Neural progenitor cell (in vitro differentiated cells): ENCODE measurements around the gene CRB2. TPM values are rescaled to one million over a fixed set of nuclear protein-coding genes. Genes with fewer than 3 reads are reported as not detected.
A peak's percentile ranks its signal among the peaks of the same experiment; 100 is the strongest.

Experiments used
- DNase-seq: peaks from one replicate; pipeline ENCODE4 v3.0.0-alpha.2; 2016; ENCODE audit warnings: low spot score
- H2AFZ ChIP-seq: fragments of 200-600 bp; sonication (generic); replicated peaks from 2 replicates; pipeline ENCODE4 v1.6.1; 2016; ENCODE audit warnings: antibody characterized with exemption
- H3F3A ChIP-seq: fragments of 200-600 bp; sonication (generic); 2 replicates; pipeline ENCODE4 v1.6.1; 2016; ENCODE audit warnings: antibody characterized with exemption, low read depth
- H3K27ac ChIP-seq: fragments of 200-600 bp; sonication (generic); 2 replicates; pipeline ENCODE4 v1.5.1; 2016; ENCODE audit warnings: mild to moderate bottlenecking
- H3K27me3 ChIP-seq: fragments of 200-600 bp; sonication (generic); 2 replicates; pipeline ENCODE4 v1.6.1; 2016; ENCODE audit warnings: mild to moderate bottlenecking, moderate library complexity
- H3K36me3 ChIP-seq: fragments of 200-600 bp; sonication (generic); 2 replicates; pipeline ENCODE4 v1.5.1; 2016
- H3K4me1 ChIP-seq: fragments of 200-600 bp; sonication (generic); 2 replicates; pipeline ENCODE4 v1.6.1; 2016; ENCODE audit warnings: mixed run types
- H3K4me2 ChIP-seq: fragments of 200-600 bp; sonication (generic); 2 replicates; pipeline ENCODE4 v1.6.1; 2016
- H3K4me3 ChIP-seq: fragments of 200-600 bp; sonication (generic); 2 replicates; pipeline ENCODE4 v1.5.1; 2016
- H3K79me2 ChIP-seq: fragments of 200-600 bp; sonication (generic); 2 replicates; pipeline ENCODE4 v1.6.1; 2016; ENCODE audit warnings: low read depth
- H3K9ac ChIP-seq: fragments of 200-600 bp; sonication (generic); 2 replicates; pipeline ENCODE4 v1.6.1; 2016
- H3K9me3 ChIP-seq: fragments of 200-600 bp; sonication (generic); 2 replicates; pipeline ENCODE4 v1.5.1; 2016; ENCODE audit warnings: low read depth
- H4K20me1 ChIP-seq: fragments of 200-600 bp; sonication (generic); 2 replicates; pipeline ENCODE4 v1.6.1; 2016; ENCODE audit warnings: low read depth
- H3K27ac Mint-ChIP-seq: 3 replicates; pipeline ENCODE4 v1.8.0; 2021; ENCODE audit warnings: mixed read lengths
- H3K27me3 Mint-ChIP-seq: 2 replicates; pipeline ENCODE4 v1.8.0; 2022; ENCODE audit warnings: low read depth, mild to moderate bottlenecking, inconsistent platforms, moderate library complexity, mixed read lengths; ENCODE audit not compliant: insufficient read depth
- H3K36me3 Mint-ChIP-seq: 3 replicates; pipeline ENCODE4 v1.8.0; 2021; ENCODE audit warnings: mixed read lengths
- H3K4me1 Mint-ChIP-seq: 3 replicates; pipeline ENCODE4 v1.8.0; 2021; ENCODE audit warnings: mixed read lengths
- H3K4me3 Mint-ChIP-seq: 3 replicates; pipeline ENCODE4 v1.8.0; 2021; ENCODE audit warnings: mild to moderate bottlenecking, moderate library complexity, mixed read lengths
- H3K9me3 Mint-ChIP-seq: 3 replicates; pipeline ENCODE4 v1.8.0; 2020; ENCODE audit warnings: mixed read lengths
- EZH2 ChIP-seq: fragments of 200-600 bp; sonication (generic); IDR thresholded peaks from 2 replicates; pipeline ENCODE4 v1.6.1; 2017; ENCODE audit warnings: antibody characterized with exemption, mild to moderate bottlenecking, moderate library complexity
- EZH2phosphoT487 ChIP-seq: fragments of 200-600 bp; sonication (generic); IDR thresholded peaks from 2 replicates; pipeline ENCODE4 v1.6.1; 2017; ENCODE audit warnings: antibody characterized with exemption
- total RNA-seq: library from RNA; depleted of rRNA; stranded (reverse); fragments of >200 nt; gene quantifications from 2 replicates; pipeline ENCODE4 v1.2.3, GENCODE V29; 2015; ENCODE audit warnings: low replicate concordance
- TF ChIP-seq, protein P1 (sequence below): fragments of 200-600 bp; sonication (generic); IDR thresholded peaks from 2 replicates; pipeline ENCODE4 v1.5.1; 2017; ENCODE audit warnings: antibody characterized with exemption, mild to moderate bottlenecking

Gene CRB2
- total RNA-seq, 1 donor from 2014 or later, result 18.5 TPM

DNA sequence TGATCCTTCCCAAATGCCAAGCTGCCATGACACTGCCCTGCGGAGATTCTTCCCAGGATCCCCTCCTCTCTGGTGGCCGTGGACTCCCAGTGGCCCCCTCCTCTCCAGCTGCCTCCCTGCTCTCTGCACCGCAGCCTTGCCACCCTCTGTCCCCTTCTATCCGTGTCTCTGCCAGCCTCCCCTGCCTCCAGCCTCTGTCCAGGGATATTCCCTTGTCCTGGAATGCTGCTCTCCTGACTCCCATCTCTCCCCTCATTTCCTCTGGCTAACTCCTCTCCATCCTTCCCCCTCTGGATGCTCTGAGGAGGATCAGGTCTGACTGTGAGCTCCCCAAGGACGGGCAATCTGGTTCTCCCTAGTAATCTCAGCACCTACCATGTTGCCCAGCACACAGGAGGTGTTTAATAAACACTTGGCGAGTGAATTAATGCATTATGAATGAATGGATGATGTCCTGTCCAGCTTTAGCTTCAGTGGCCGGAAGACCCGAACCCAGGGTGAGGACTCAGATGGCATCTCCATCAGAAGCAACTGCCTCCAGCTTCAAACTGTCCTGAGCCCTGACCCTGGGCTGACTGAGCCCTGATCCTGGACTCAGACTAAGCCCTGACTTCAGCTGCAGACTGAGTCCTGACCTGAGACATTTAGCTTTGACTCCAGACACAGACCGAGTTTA is 7.5 kb upstream of the CRB2 start:
- Histone ChIP-seq H3F3A (peaks cover 29% of the 10 kb centered on the region), H3K4me2 (no peak overlapping the region)
- H3K4me3 Mint-ChIP-seq, result no peak overlapping the region

DNA sequence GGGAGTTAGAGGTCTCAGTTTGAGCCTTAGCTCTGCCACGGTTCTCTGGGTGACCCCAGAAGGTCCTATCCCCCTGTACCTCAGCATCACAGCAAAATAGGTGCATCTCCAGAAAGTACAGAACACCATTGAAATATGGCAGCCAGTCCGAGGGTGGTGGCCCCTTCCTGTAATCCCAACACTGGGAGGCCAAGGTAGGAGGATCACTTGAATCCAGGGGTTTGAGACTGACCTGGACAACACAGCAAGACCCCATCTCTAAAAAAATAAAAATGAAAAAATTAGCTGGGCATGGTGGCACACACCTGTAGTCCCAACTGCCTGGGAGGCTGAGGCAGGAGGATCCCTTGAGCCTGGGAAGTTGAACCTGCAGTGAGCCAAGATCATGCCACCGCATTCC is 7.0 kb upstream of the CRB2 start:
- Mint-ChIP-seq H3K27ac (no peak overlapping the region), H3K4me1 (peaks cover 8% of the 10 kb centered on the region), H3K27me3 (peaks cover 15% of the 10 kb centered on the region), H3K4me3 (no peak overlapping the region), H3K9me3 (no peaks in the 10 kb centered on the region), H3K36me3 (no peaks in the 10 kb centered on the region)
- Histone ChIP-seq H3K27ac (no peak overlapping the region), H3K4me2 (no peak overlapping the region), H3K9ac (no peak overlapping the region), H4K20me1 (no peaks in the 10 kb centered on the region), H3K79me2 (no peaks in the 10 kb centered on the region), H3K4me1 (no peaks in the 10 kb centered on the region), H3F3A (peaks cover 29% of the 10 kb centered on the region), H3K36me3 (no peaks in the 10 kb centered on the region), H3K4me3 (no peak overlapping the region), H2AFZ (no peak overlapping the region), H3K27me3 (no peaks in the 10 kb centered on the region), H3K9me3 (no peaks in the 10 kb centered on the region)
- DNase-seq, result no peak
- TF ChIP-seq EZH2, result no peak
- no peak for TF ChIP-seq EZH2phosphoT487
- TF ChIP-seq, protein P1, sequence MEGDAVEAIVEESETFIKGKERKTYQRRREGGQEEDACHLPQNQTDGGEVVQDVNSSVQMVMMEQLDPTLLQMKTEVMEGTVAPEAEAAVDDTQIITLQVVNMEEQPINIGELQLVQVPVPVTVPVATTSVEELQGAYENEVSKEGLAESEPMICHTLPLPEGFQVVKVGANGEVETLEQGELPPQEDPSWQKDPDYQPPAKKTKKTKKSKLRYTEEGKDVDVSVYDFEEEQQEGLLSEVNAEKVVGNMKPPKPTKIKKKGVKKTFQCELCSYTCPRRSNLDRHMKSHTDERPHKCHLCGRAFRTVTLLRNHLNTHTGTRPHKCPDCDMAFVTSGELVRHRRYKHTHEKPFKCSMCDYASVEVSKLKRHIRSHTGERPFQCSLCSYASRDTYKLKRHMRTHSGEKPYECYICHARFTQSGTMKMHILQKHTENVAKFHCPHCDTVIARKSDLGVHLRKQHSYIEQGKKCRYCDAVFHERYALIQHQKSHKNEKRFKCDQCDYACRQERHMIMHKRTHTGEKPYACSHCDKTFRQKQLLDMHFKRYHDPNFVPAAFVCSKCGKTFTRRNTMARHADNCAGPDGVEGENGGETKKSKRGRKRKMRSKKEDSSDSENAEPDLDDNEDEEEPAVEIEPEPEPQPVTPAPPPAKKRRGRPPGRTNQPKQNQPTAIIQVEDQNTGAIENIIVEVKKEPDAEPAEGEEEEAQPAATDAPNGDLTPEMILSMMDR, result no peak

More for the DNA sequence above, 7.5 kb upstream of the CRB2 start:
- Histone ChIP-seq H3K27ac (no peak overlapping the region), H3K36me3 (no peaks in the 10 kb centered on the region), H3K9ac (no peak overlapping the region), H4K20me1 (no peaks in the 10 kb centered on the region), H3K4me3 (no peak overlapping the region), H3K27me3 (no peaks in the 10 kb centered on the region), H3K79me2 (no peaks in the 10 kb centered on the region), H3K4me1 (no peaks in the 10 kb centered on the region), H3K9me3 (no peaks in the 10 kb centered on the region), H2AFZ (no peak overlapping the region)
- Mint-ChIP-seq H3K27me3 (peaks cover 11% of the 10 kb centered on the region), H3K4me1 (peaks cover 6% of the 10 kb centered on the region), H3K27ac (no peak overlapping the region), H3K36me3 (no peaks in the 10 kb centered on the region), H3K9me3 (no peaks in the 10 kb centered on the region)
- DNase-seq, result no peak
- TF ChIP-seq EZH2 (no peak), EZH2phosphoT487 (no peak)
- TF ChIP-seq, protein P1, result no peak

DNA sequence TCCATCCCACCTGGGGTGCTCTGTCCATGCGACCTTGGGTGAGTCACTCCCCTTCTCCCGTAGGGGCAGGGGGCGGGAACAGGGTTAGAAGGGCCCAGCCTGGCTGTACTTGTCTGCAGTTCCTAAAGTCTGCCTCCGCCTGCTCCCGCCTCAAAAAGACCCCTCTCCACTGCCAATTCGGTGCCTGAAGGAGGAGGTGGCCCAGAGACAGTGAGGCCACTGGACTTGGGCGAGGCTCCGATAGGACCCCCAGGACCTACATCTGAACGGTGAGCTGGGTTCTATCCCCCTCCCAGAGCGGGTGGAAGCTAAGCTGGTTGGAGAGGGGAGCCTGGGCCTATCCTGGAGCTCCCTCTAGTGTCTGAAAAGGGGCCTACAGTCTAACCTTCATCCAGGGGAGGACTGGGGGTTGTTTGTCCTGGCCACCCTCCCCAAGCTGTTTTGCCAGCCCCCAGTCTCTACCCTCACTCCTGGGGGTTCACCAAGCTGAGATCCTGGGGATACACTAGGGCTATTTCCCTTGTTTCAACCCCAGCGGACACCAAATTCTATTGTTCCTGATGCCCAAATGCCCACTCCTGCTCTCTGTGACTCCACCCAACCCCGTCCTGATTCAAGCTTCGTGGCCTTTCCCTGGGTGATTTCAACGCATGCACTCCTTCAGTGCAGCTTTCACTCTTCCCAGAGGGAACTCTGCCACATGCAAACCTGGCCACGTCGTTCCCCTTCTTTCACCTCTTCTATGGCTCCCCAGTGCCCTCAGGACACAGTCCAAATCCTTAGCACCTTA is 6.1 kb upstream of the CRB2 start:
- Histone ChIP-seq H3K9me3 (no peaks in the 10 kb centered on the region), H3F3A (peaks cover 36% of the 10 kb centered on the region), H3K27me3 (no peaks in the 10 kb centered on the region), H3K4me2 (peak overlapping the region; percentile 44), H3K79me2 (no peaks in the 10 kb centered on the region), H4K20me1 (peaks cover 5% of the 10 kb centered on the region), H3K9ac (no peak overlapping the region), H3K27ac (no peak overlapping the region), H2AFZ (peak overlapping the region; percentile 76), H3K4me1 (no peaks in the 10 kb centered on the region), H3K4me3 (no peak overlapping the region), H3K36me3 (no peaks in the 10 kb centered on the region)
- Mint-ChIP-seq H3K36me3 (no peaks in the 10 kb centered on the region), H3K27ac (peak overlapping the region; percentile 58), H3K4me3 (no peak overlapping the region), H3K4me1 (peaks cover 14% of the 10 kb centered on the region), H3K27me3 (peaks cover 17% of the 10 kb centered on the region), H3K9me3 (no peaks in the 10 kb centered on the region)
- TF ChIP-seq, protein P1, result peak; percentile 97
- TF ChIP-seq EZH2phosphoT487 (no peak), EZH2 (no peak)
- peak; percentile 86 for DNase-seq
